Esophagus muscularis mucosa (tissue), 4 donors: ENCODE results near the gene OTULIN. TPM values are rescaled to one million over a fixed set of nuclear protein-coding genes. Genes with fewer than 3 reads are reported as not detected.
A peak's percentile ranks its signal among the peaks of the same experiment; 100 is the strongest.

ENCODE experiments used
- DNase-seq: peaks from one replicate; pipeline ENCODE4 v3.0.0-alpha.2; 2017; ENCODE audit errors: extremely low spot score
- H3K27ac ChIP-seq, 4 donors: fragments of 200-600 bp; sonication (generic); replicated peaks in 1 of 4; 1 replicate in 3 of 4; 2 replicates in 1 of 4; pipeline ENCODE4 v1.5.1; 2016 to 2019; ENCODE audit warnings: mild to moderate bottlenecking in 1 of 4
- H3K27me3 ChIP-seq, 4 donors: fragments of 200-600 bp; sonication (generic); one replicate each; pipeline versions ENCODE4 v1.5.1 to v1.6.0; 2016 to 2019
- H3K36me3 ChIP-seq, 4 donors: fragments of 200-600 bp; sonication (generic); one replicate each; pipeline ENCODE4 v1.5.1; 2016 to 2019
- H3K4me1 ChIP-seq, 4 donors: fragments of 200-600 bp; sonication (generic); one replicate each; pipeline ENCODE4 v1.5.1; 2016 to 2019
- H3K4me3 ChIP-seq, 4 donors: fragments of 200-600 bp; sonication (generic); 1 replicate in 2 of 4; 2 replicates in 2 of 4; pipeline ENCODE4 v1.5.1; 2016 to 2019; ENCODE audit warnings: mild to moderate bottlenecking in 4 of 4, moderate library complexity in 1 of 4
- H3K9me3 ChIP-seq, 4 donors: fragments of 200-600 bp; sonication (generic); 1 replicate in 3 of 4; 2 replicates in 1 of 4; pipeline ENCODE4 v1.5.1; 2016 to 2019
- CTCF ChIP-seq, 3 experiments: fragments of 200-600 bp in 2 of 3; fragments of 450-650 bp in 1 of 3; sonication (generic) in 2 of 3; IDR thresholded peaks; one replicate each; pipeline ENCODE4 v1.5.1; 2017 to 2019; ENCODE audit warnings: antibody characterized with exemption in 3 of 3, mild to moderate bottlenecking in 2 of 3, moderate library complexity in 1 of 3
- EP300 ChIP-seq: sonication (generic); formaldehyde crosslinking; IDR thresholded peaks from one replicate; pipeline ENCODE4 v1.6.1; 2017; ENCODE audit warnings: antibody characterized with exemption
- POLR2A ChIP-seq: fragments of 450-650 bp; IDR thresholded peaks from one replicate; pipeline ENCODE4 v1.6.1; 2017; ENCODE audit warnings: antibody characterized with exemption, moderate library complexity, mild to moderate bottlenecking, low read depth
- POLR2AphosphoS5 ChIP-seq, 2 donors: sonication (generic); formaldehyde crosslinking; IDR thresholded peaks; one replicate each; pipeline ENCODE4 v1.6.1; 2017; ENCODE audit warnings: antibody characterized with exemption in 2 of 2
- WGBS: methylation state at CpG from one replicate; pipeline ENCODE4 v1.1.5; 2018; 5-methylcytosine and 5-hydroxymethylcytosine counted together
- intact Hi-C: fragments of 100-400 bp; cut with DNase I; formaldehyde crosslinking; loops from one replicate; pipeline ENCODE4 v1.15.1; 2023
- total RNA-seq, 4 donors: library from RNA; depleted of rRNA; stranded (reverse); fragments of >200 nt; gene quantifications; one replicate each; pipeline versions ENCODE4 v1.1.0 to v1.2.1, GENCODE V29; 2016

The OTULIN gene
- total RNA-seq, 4 donors from 2014 or later: 16.9 to 41.1 (median 24.2) TPM

- Histone ChIP-seq H3K4me3 (no peak overlapping the region), H3K9me3 (no peaks in the 10 kb centered on the region), H3K4me1 (peaks cover 12 to 20% (median 17%) of the 10 kb centered on the region in 4 donors), H3K27me3 (no peaks in the 10 kb centered on the region), H3K36me3 (no peaks in the 10 kb centered on the region), H3K27ac (no peak overlapping the region)
- intact Hi-C loops: no loop called here
- 58% methylated on average over 2 of the region's 2 CpGs for WGBS
- DNase-seq: no peak
- TF ChIP-seq POLR2A (no peak), CTCF (IDR thresholded peaks at IDR 0.05) (no peak), POLR2AphosphoS5 (IDR thresholded peaks at IDR 0.05) (no peak)
These were observed 3.7 kb upstream of the OTULIN start for GRCh38 chr5:14660833-14661232.

GRCh38 chr5:14662721-14663260 is 1.7 kb upstream of the OTULIN start:
- no peaks in the 10 kb centered on the region for H3K9me3 ChIP-seq
- no peaks in the 10 kb centered on the region for H3K27me3 ChIP-seq
- intact Hi-C loops: no loop called here
- TF ChIP-seq POLR2AphosphoS5 (IDR thresholded peaks at IDR 0.05) (no peak), EP300 (no peak), CTCF (IDR thresholded peaks at IDR 0.05) (no peak), POLR2A (no peak)
- peak overlapping the region in 3 of 4 donors; percentile 91 to 96 (median 93) for H3K27ac ChIP-seq
- no peaks in the 10 kb centered on the region for H3K36me3 ChIP-seq
- no peak for DNase-seq
- no peak overlapping the region for H3K4me3 ChIP-seq
- WGBS: 94% methylated on average over 7 of the region's 7 CpGs
- peaks cover 29 to 40% (median 37%) of the 10 kb centered on the region in 4 donors for H3K4me1 ChIP-seq

- Histone ChIP-seq H3K4me3 (peak overlapping the region; percentile 63 to 95 (median 74)), H3K9me3 (no peaks in the 10 kb centered on the region), H3K27ac (peak overlapping the region; percentile 88 to 96 (median 92)), H3K27me3 (no peaks in the 10 kb centered on the region), H3K4me1 (peaks cover 31 to 46% (median 40%) of the 10 kb centered on the region in 4 donors), H3K36me3 (no peaks in the 10 kb centered on the region)
- TF ChIP-seq CTCF (IDR thresholded peaks at IDR 0.05) (no peak), POLR2A (no peak), EP300 (no peak), POLR2AphosphoS5 (IDR thresholded peaks at IDR 0.05) (no peak)
- WGBS: under 1% methylated on average over 24 of the region's 24 CpGs
- DNase-seq: no peak
- intact Hi-C loops: no loop called here
These were observed 716 bp upstream of the OTULIN start for GRCh38 chr5:14663734-14664269.

GRCh38 chr5:14665101-14665822 is 744 bp downstream of the OTULIN start:
- Histone ChIP-seq H3K27ac (peak overlapping the region; percentile 88 to 96 (median 92)), H3K27me3 (no peaks in the 10 kb centered on the region), H3K4me1 (peaks cover 36 to 46% (median 41%) of the 10 kb centered on the region in 4 donors), H3K36me3 (no peaks in the 10 kb centered on the region), H3K4me3 (peak overlapping the region; percentile 63 to 95 (median 74)), H3K9me3 (no peaks in the 10 kb centered on the region)
- WGBS: 5% methylated on average over 19 of the region's 21 CpGs
- TF ChIP-seq POLR2A: no peak
- TF ChIP-seq CTCF (IDR thresholded peaks at IDR 0.05): no peak
- no peak for TF ChIP-seq EP300
- TF ChIP-seq POLR2AphosphoS5 (IDR thresholded peaks at IDR 0.05): no peak
- no peak for DNase-seq
- intact Hi-C loops: no loop called here
